OCI-LY3 (cell line): Measurements from ENCODE around the gene SYT2.
A peak's percentile ranks its signal among the peaks of the same experiment; 100 is the strongest.

Experiments
- H2AFZ ChIP-seq: fragments of 200-600, 300-600 bp; shearing (Covaris generic); 2 replicates; pipeline ENCODE4 v1.6.0; 2014; ENCODE audit warnings: antibody characterized with exemption, low read depth, low read length
- H3K27ac ChIP-seq: fragments of 200-600, 300-600 bp; sonication (generic); 2 replicates; pipeline ENCODE4 v1.5.1; 2014; ENCODE audit warnings: mild to moderate bottlenecking, low read length, moderate library complexity, mixed read lengths
- H3K27me3 ChIP-seq: fragments of 200-600, 300-600 bp; sonication (generic); 2 replicates; pipeline ENCODE4 v1.6.1; 2014; ENCODE audit warnings: low read depth, low read length, mixed read lengths
- H3K36me3 ChIP-seq: fragments of 200-600, 300-600 bp; sonication (generic); replicated peaks from 2 replicates; pipeline ENCODE3; 2014; ENCODE audit warnings: low read depth, low read length, mixed read lengths
- H3K4me1 ChIP-seq: fragments of 300-600, 200-600 bp; sonication (generic); 2 replicates; pipeline ENCODE4 v1.6.1; 2014; ENCODE audit warnings: low read length, mixed read lengths
- H3K4me2 ChIP-seq: fragments of 200-600, 300-600 bp; sonication (generic); 2 replicates; pipeline ENCODE4 v1.6.1; 2014; ENCODE audit warnings: low read length, mixed read lengths
- H3K4me3 ChIP-seq: fragments of 300-600, 200-600 bp; sonication (generic); 2 replicates; pipeline ENCODE4 v1.5.1; 2014; ENCODE audit warnings: antibody characterized with exemption, mild to moderate bottlenecking, low read length, moderate library complexity
- H3K79me2 ChIP-seq: fragments of 300-600, 200-600 bp; shearing (Covaris generic); 2 replicates; pipeline ENCODE4 v1.6.1; 2014; ENCODE audit warnings: mild to moderate bottlenecking, low read length, mixed read lengths
- H3K9ac ChIP-seq: fragments of 300-600, 200-600 bp; shearing (Covaris generic); 2 replicates; pipeline ENCODE4 v1.6.0; 2014; ENCODE audit warnings: mild to moderate bottlenecking, low read length, moderate library complexity
- H3K9me3 ChIP-seq: fragments of 200-600, 300-600 bp; shearing (Covaris generic); 2 replicates; pipeline ENCODE4 v1.6.1; 2014; ENCODE audit warnings: low read length, mixed read lengths; ENCODE audit not compliant: insufficient read depth
- H4K20me1 ChIP-seq: fragments of 200-600, 300-600 bp; sonication (generic); 2 replicates; pipeline ENCODE4 v1.6.1; 2016; ENCODE audit warnings: low read length, mixed read lengths; ENCODE audit not compliant: insufficient read depth
- CTCF ChIP-seq: fragments of 200-600, 300-600 bp; sonication (generic); IDR thresholded peaks from 2 replicates; pipeline ENCODE4 v1.5.1; 2014; ENCODE audit warnings: antibody characterized with exemption, low read length, low read depth
- EZH2phosphoT487 ChIP-seq: fragments of 200-600 bp; shearing (Covaris generic); IDR thresholded peaks from 2 replicates; pipeline ENCODE4 v1.6.1; 2018; ENCODE audit warnings: antibody characterized with exemption, mixed run types, low read depth

Gene SYT2

GRCh38 chr1:202579806-202580205, 130.4 kb downstream of the SYT2 start:
- Histone ChIP-seq H3K9me3 (no peaks in the 10 kb centered on the region), H3K79me2 (no peaks in the 10 kb centered on the region), H4K20me1 (no peaks in the 10 kb centered on the region), H3K9ac (no peak overlapping the region), H3K27me3 (no peaks in the 10 kb centered on the region), H3K36me3 (no peaks in the 10 kb centered on the region), H2AFZ (no peak overlapping the region), H3K4me2 (no peak overlapping the region), H3K27ac (no peak overlapping the region), H3K4me1 (peaks cover 15% of the 10 kb centered on the region), H3K4me3 (no peak overlapping the region)
- TF ChIP-seq EZH2phosphoT487 (no peak), CTCF (no peak)

- Histone ChIP-seq H3K4me2 (0 out of 2 replicates have a peak overlapping the region, but pooled peaks have one; percentile 8), H3K9ac (no peak overlapping the region), H3K79me2 (no peaks in the 10 kb centered on the region), H3K9me3 (no peaks in the 10 kb centered on the region), H2AFZ (no peak overlapping the region), H3K27me3 (no peaks in the 10 kb centered on the region), H3K36me3 (no peaks in the 10 kb centered on the region), H3K4me3 (no peak overlapping the region), H3K27ac (no peak overlapping the region), H3K4me1 (peaks cover 10% of the 10 kb centered on the region), H4K20me1 (no peaks in the 10 kb centered on the region)
- TF ChIP-seq CTCF (no peak), EZH2phosphoT487 (no peak)
Measured at GRCh38 chr1:202578565-202578964, 131.7 kb downstream of the SYT2 start.

GRCh38 chr1:202578001-202578504, 132.2 kb downstream of the SYT2 start:
- H3K4me1 ChIP-seq, result peaks cover 10% of the 10 kb centered on the region
- no peak for TF ChIP-seq CTCF
- no peak for TF ChIP-seq EZH2phosphoT487
- no peak overlapping the region for H3K9ac ChIP-seq
- H3K9me3 ChIP-seq, result no peaks in the 10 kb centered on the region
- H3K27ac ChIP-seq, result no peak overlapping the region
- no peaks in the 10 kb centered on the region for H3K27me3 ChIP-seq
- no peaks in the 10 kb centered on the region for H4K20me1 ChIP-seq
- H3K36me3 ChIP-seq, result no peaks in the 10 kb centered on the region
- H3K4me3 ChIP-seq, result no peak overlapping the region
- H3K79me2 ChIP-seq, result no peaks in the 10 kb centered on the region
- H2AFZ ChIP-seq, result no peak overlapping the region
- 0 out of 2 replicates have a peak overlapping the region, but pooled peaks have one; percentile 8 for H3K4me2 ChIP-seq

DNA sequence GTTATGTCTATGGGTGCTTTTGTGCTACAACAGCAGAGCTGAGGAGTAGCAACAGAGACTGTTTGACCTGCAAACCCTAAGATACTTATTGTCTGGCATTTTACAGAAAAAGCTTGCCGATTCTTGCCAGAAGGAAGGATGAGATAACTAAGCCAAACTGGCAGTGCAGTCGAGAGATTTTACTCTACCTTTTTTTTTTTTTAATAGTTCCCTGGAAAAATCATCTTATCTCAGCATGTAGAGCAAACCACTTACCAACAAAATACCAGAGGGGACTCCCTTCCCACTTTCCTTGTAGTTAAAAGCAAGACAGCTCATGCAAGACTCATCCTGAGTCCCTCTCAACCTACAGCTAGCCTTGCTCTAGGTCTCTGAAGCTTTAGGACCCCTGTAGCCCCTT, 132.9 kb downstream of the SYT2 start:
- H3K4me3 ChIP-seq, result no peak overlapping the region
- no peak overlapping the region for H2AFZ ChIP-seq
- H3K9me3 ChIP-seq, result no peaks in the 10 kb centered on the region
- no peaks in the 10 kb centered on the region for H3K79me2 ChIP-seq
- TF ChIP-seq CTCF (no peak), EZH2phosphoT487 (no peak)
- no peaks in the 10 kb centered on the region for H3K36me3 ChIP-seq
- H3K9ac ChIP-seq, result no peak overlapping the region
- no peaks in the 10 kb centered on the region for H4K20me1 ChIP-seq
- no peak overlapping the region for H3K27ac ChIP-seq
- H3K27me3 ChIP-seq, result no peaks in the 10 kb centered on the region
- peaks cover 10% of the 10 kb centered on the region for H3K4me1 ChIP-seq
- H3K4me2 ChIP-seq, result no peak overlapping the region
